DOHH2 (cell line): ENCODE data around the gene CBFA2T2.
"Not testable (repeated sequence)": the region's sequence is repeated elsewhere in the genome, so short reads cannot be mapped to it uniquely, and the experiment has no call there.

Source experiments
- H3F3A ChIP-seq: fragments of 200-600 bp; sonication (generic), shearing (Covaris generic); 2 replicates; pipeline ENCODE4 v1.6.0; 2016; ENCODE audit warnings: antibody characterized with exemption, mild to moderate bottlenecking; ENCODE audit not compliant: control insufficient read depth, insufficient read depth
- H3K27ac ChIP-seq: fragments of 200-600 bp; sonication (generic); 2 replicates; pipeline ENCODE4 v1.5.1; 2014; ENCODE audit warnings: low read depth, mild to moderate bottlenecking, low read length, moderate library complexity
- H3K27me3 ChIP-seq: fragments of 200-600 bp; sonication (generic); 2 replicates; pipeline ENCODE4 v1.6.1; 2014; ENCODE audit warnings: mild to moderate bottlenecking, low read length, mixed read lengths; ENCODE audit not compliant: control insufficient read depth
- H3K36me3 ChIP-seq: fragments of 200-600 bp; sonication (generic); 2 replicates; pipeline ENCODE4 v1.6.1; 2014; ENCODE audit warnings: mild to moderate bottlenecking, low read length, moderate library complexity, mixed read lengths; ENCODE audit not compliant: control insufficient read depth
- H3K4me1 ChIP-seq: fragments of 200-600 bp; sonication (generic); 2 replicates; pipeline ENCODE4 v1.6.1; 2014; ENCODE audit warnings: mild to moderate bottlenecking, low read length, mixed read lengths; ENCODE audit not compliant: control insufficient read depth
- H3K4me2 ChIP-seq: fragments of 200-600 bp; sonication (generic); 2 replicates; pipeline ENCODE4 v1.6.0; 2014; ENCODE audit warnings: mild to moderate bottlenecking, low read length, moderate library complexity
- H3K4me3 ChIP-seq: fragments of 200-600 bp; sonication (generic); 2 replicates; pipeline ENCODE4 v1.5.1; 2014; ENCODE audit warnings: mild to moderate bottlenecking, low read length, mixed read lengths
- H3K79me2 ChIP-seq: fragments of 200-600 bp; sonication (generic); 2 replicates; pipeline ENCODE4 v1.6.1; 2014; ENCODE audit warnings: mild to moderate bottlenecking, low read length, mixed read lengths; ENCODE audit not compliant: control insufficient read depth
- H3K9me2 ChIP-seq: fragments of 200-600 bp; sonication (generic); replicated peaks from 2 replicates; pipeline ENCODE4 v1.6.1; 2014; ENCODE audit warnings: mild to moderate bottlenecking, low read length, mixed read lengths; ENCODE audit not compliant: control insufficient read depth
- H3K9me3 ChIP-seq: fragments of 200-600 bp; sonication (generic); 2 replicates; pipeline ENCODE4 v1.6.1; 2014; ENCODE audit warnings: antibody characterized with exemption, low read length, mixed read lengths; ENCODE audit not compliant: control insufficient read depth, insufficient read depth
- H4K20me1 ChIP-seq: fragments of 200-600 bp; sonication (generic); 2 replicates; pipeline ENCODE4 v1.6.0; 2014; ENCODE audit warnings: low read depth, mild to moderate bottlenecking, antibody characterized with exemption, low read length, moderate library complexity; ENCODE audit not compliant: control insufficient read depth, insufficient read depth
- EZH2phosphoT487 ChIP-seq: fragments of 200-600 bp; sonication (generic); IDR thresholded peaks from 2 replicates; pipeline ENCODE4 v1.6.1; 2017; ENCODE audit warnings: borderline replicate concordance, mild to moderate bottlenecking, antibody characterized with exemption, low read length, moderate library complexity, mixed read lengths
- TF ChIP-seq, protein P1 (sequence below): fragments of 200-600 bp; sonication (generic); IDR thresholded peaks from one replicate; pipeline ENCODE4 v1.5.1; 2014; ENCODE audit warnings: antibody characterized with exemption, mild to moderate bottlenecking, low read depth, low read length; ENCODE audit not compliant: poor library complexity, severe bottlenecking

Gene CBFA2T2

DNA sequence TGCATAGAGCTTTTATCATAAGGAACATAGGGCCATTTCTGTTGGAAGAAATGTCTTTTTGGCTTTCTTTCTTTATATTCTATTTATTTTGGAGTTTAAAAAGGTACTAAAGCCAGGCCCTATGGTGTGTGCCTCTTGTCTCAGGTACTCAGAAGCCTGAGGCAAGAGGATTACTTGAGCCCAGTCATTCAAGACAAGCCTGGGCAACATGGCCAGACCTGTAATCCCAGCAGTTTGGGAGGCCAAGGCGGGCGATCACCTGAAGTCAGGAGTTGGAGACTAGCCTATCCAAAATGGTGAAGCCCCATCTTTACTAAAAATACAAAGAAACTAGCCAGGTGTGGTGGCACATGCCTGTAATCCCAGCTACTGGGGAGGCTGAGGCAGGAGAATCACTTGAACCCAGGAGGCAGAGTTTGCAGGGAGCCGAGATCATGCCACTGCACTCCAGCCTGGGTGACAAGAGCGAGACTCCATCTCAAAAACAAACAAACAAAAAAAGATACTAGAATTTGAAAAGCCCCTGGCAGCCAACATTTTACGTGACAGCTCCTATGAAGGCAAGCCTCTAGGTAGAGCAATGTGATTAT is 80.0 kb downstream of the CBFA2T2 start:
- H3K79me2 ChIP-seq: no peaks in the 10 kb centered on the region
- peaks cover 14% of the 10 kb centered on the region for H3K36me3 ChIP-seq
- H3K9me2 ChIP-seq: no peaks in the 10 kb centered on the region
- H3F3A ChIP-seq: no peaks in the 10 kb centered on the region; the same call in 1 of the 2 replicates
- H3K4me2 ChIP-seq: no peak overlapping the region
- no peaks in the 10 kb centered on the region for H4K20me1 ChIP-seq
- TF ChIP-seq, protein P1, sequence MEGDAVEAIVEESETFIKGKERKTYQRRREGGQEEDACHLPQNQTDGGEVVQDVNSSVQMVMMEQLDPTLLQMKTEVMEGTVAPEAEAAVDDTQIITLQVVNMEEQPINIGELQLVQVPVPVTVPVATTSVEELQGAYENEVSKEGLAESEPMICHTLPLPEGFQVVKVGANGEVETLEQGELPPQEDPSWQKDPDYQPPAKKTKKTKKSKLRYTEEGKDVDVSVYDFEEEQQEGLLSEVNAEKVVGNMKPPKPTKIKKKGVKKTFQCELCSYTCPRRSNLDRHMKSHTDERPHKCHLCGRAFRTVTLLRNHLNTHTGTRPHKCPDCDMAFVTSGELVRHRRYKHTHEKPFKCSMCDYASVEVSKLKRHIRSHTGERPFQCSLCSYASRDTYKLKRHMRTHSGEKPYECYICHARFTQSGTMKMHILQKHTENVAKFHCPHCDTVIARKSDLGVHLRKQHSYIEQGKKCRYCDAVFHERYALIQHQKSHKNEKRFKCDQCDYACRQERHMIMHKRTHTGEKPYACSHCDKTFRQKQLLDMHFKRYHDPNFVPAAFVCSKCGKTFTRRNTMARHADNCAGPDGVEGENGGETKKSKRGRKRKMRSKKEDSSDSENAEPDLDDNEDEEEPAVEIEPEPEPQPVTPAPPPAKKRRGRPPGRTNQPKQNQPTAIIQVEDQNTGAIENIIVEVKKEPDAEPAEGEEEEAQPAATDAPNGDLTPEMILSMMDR: no peak
- TF ChIP-seq EZH2phosphoT487: no peak
- H3K27ac ChIP-seq: no peak overlapping the region
- H3K27me3 ChIP-seq: no peaks in the 10 kb centered on the region
- H3K4me3 ChIP-seq: no peak overlapping the region
- peaks cover 22% of the 10 kb centered on the region for H3K4me1 ChIP-seq
- no peaks in the 10 kb centered on the region for H3K9me3 ChIP-seq

DNA sequence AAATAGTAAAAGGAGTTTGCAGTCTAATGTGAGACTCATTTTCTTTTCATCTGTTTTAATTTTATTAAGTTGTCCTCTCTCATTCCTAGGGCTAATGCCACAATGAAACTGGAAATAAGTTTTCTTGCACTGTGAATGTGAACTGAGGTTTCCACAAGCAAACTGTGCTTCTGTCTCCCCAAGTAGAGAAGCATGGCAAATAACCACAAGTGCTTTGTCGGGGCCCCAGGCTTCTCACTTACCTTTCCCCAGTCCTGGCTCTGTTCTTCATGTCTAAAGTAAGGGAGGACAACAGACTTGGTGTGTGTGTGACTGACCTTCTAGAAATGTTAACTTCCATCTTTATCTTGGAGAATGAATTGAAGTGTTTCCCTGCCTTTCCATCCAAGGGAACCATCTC is 80.8 kb downstream of the CBFA2T2 start:
- H3K4me3 ChIP-seq: no peak overlapping the region
- no peaks in the 10 kb centered on the region for H4K20me1 ChIP-seq
- no peaks in the 10 kb centered on the region for H3K9me3 ChIP-seq
- H3K79me2 ChIP-seq: no peaks in the 10 kb centered on the region
- H3K4me1 ChIP-seq: peaks cover 22% of the 10 kb centered on the region
- H3F3A ChIP-seq: no peaks in the 10 kb centered on the region; the same call in 1 of the 2 replicates
- TF ChIP-seq, protein P1: no peak
- no peak for TF ChIP-seq EZH2phosphoT487
- H3K27me3 ChIP-seq: no peaks in the 10 kb centered on the region
- H3K36me3 ChIP-seq: peaks cover 14% of the 10 kb centered on the region
- no peaks in the 10 kb centered on the region for H3K9me2 ChIP-seq
- no peak overlapping the region for H3K27ac ChIP-seq
- no peak overlapping the region for H3K4me2 ChIP-seq

GRCh38 chr20:33573268-33573667 is 83.4 kb downstream of the CBFA2T2 start:
- not testable (repeated sequence) for H3K4me2 ChIP-seq, H3K36me3 ChIP-seq, H4K20me1 ChIP-seq, H3F3A ChIP-seq, H3K9me3 ChIP-seq, H3K27me3 ChIP-seq, H3K27ac ChIP-seq, H3K9me2 ChIP-seq, H3K79me2 ChIP-seq, H3K4me3 ChIP-seq
- peaks cover 16% of the 10 kb centered on the region for H3K4me1 ChIP-seq

DNA sequence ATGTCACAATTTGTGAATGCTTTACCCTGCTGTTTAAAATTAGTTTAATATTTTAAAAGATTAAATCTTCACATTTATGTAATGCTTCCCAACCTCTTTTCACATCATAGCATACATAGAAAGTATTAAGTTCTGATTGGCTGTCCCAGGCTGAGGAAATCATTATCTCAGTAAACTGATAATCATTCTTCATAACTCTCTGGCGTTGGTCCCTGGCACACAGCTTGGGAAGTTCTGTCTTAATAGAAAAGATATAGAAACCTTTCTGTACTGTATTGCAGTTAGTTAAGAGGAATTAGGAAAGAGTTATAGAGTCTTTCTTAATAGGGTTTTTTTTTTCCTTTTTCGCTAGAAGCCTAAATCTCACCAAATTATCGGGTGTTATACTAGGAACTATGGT is 85.4 kb downstream of the CBFA2T2 start:
- Histone ChIP-seq H3K9me3 (no peaks in the 10 kb centered on the region), H3K4me3 (no peak overlapping the region), H3K4me2 (no peak overlapping the region), H3F3A (no peaks in the 10 kb centered on the region; the same call in 1 of the 2 replicates), H3K36me3 (no peaks in the 10 kb centered on the region), H3K27me3 (no peaks in the 10 kb centered on the region), H3K9me2 (no peaks in the 10 kb centered on the region), H3K4me1 (peaks cover 5% of the 10 kb centered on the region; the same call in 1 of the 2 replicates), H3K27ac (no peak overlapping the region), H3K79me2 (no peaks in the 10 kb centered on the region), H4K20me1 (no peaks in the 10 kb centered on the region)
- TF ChIP-seq, protein P1: no peak
- no peak for TF ChIP-seq EZH2phosphoT487
